Fibroblast of villous mesenchyme (primary cell): ENCODE data around the gene SLC26A1. TPM values are rescaled to one million over a fixed set of nuclear protein-coding genes. Genes with fewer than 3 reads are reported as not detected.

Experiments used
- DNase-seq: peaks from one replicate; pipeline ENCODE4 v3.0.0-alpha.2; 2010; ENCODE audit warnings: low read depth
- H3K4me3 ChIP-seq: 2 replicates; pipeline ENCODE4 v1.5.1; 2011; ENCODE audit warnings: low read depth, mild to moderate bottlenecking, low read length
- CTCF ChIP-seq: IDR thresholded peaks from 2 replicates; pipeline ENCODE4 v1.5.1; 2012; ENCODE audit warnings: low read depth, mild to moderate bottlenecking, low read length; ENCODE audit not compliant: insufficient read depth
- total RNA-seq: library from RNA; depleted of rRNA; stranded (reverse); fragments of >200 nt; gene quantifications from 2 replicates; pipeline ENCODE4 v1.2.3, GENCODE V29; 2012

Gene SLC26A1
- total RNA-seq, 1 donor = under 0.01 TPM

- no peak overlapping the region for H3K4me3 ChIP-seq
- TF ChIP-seq CTCF = no peak
- no peak for DNase-seq
Observed at GRCh38 chr4:1032861-1033260, 39.7 kb upstream of the SLC26A1 start.

- TF ChIP-seq CTCF = no peak
- H3K4me3 ChIP-seq = no peak overlapping the region
- DNase-seq = no peak
Observed at GRCh38 chr4:1031956-1032795, 39.0 kb upstream of the SLC26A1 start.

GRCh38 chr4:1031346-1031745 is 38.1 kb upstream of the SLC26A1 start:
- H3K4me3 ChIP-seq = no peak overlapping the region
- DNase-seq = no peak
- TF ChIP-seq CTCF = no peak

GRCh38 chr4:1030559-1030958 is 37.4 kb upstream of the SLC26A1 start:
- no peak overlapping the region for H3K4me3 ChIP-seq
- no peak for DNase-seq
- TF ChIP-seq CTCF = no peak

GRCh38 chr4:1030031-1030430 is 36.8 kb upstream of the SLC26A1 start:
- no peak overlapping the region for H3K4me3 ChIP-seq
- TF ChIP-seq CTCF = no peak
- no peak for DNase-seq

- DNase-seq = no peak
- H3K4me3 ChIP-seq = no peak overlapping the region
- TF ChIP-seq CTCF = no peak
Observed at GRCh38 chr4:1029529-1029928, 36.3 kb upstream of the SLC26A1 start.
